Natural killer cell (primary cell): ENCODE results near the gene IKZF4. TPM values are rescaled to one million over a fixed set of nuclear protein-coding genes. Genes with fewer than 3 reads are reported as not detected.

Source experiments
- ATAC-seq, 3 donors: fragments of 150-1000 bp in 2 of 3; fragments of 200-7000 bp in 1 of 3; cut with Tn5 transposase; 1 replicate in 1 of 3; 2 replicates in 2 of 3; pipeline ENCODE4 v1.10.0; 2021; ENCODE audit warnings: mild to moderate bottlenecking in 2 of 3, moderate library complexity in 2 of 3
- DNase-seq, 2 donors: peaks; one replicate each; pipeline versions ENCODE4 v3.0.0 to v3.0.0-alpha.2; 2013 to 2021; ENCODE audit warnings: mixed read lengths in 1 of 2
- H3K27ac ChIP-seq: one replicate; pipeline ENCODE4 v1.5.1; 2013; ENCODE audit warnings: mild to moderate bottlenecking, low read length
- H3K27me3 ChIP-seq: one replicate; pipeline ENCODE4 v1.6.1; 2013; ENCODE audit warnings: low read length; ENCODE audit not compliant: control insufficient read depth, insufficient read depth
- H3K36me3 ChIP-seq: one replicate; pipeline ENCODE4 v1.6.1; 2013; ENCODE audit warnings: low read length; ENCODE audit not compliant: control insufficient read depth, insufficient read depth
- H3K4me1 ChIP-seq: one replicate; pipeline ENCODE4 v1.6.1; 2013; ENCODE audit warnings: low read length; ENCODE audit not compliant: control insufficient read depth, insufficient read depth
- H3K4me3 ChIP-seq: one replicate; pipeline ENCODE4 v1.5.1; 2013; ENCODE audit warnings: low read length
- H3K9me3 ChIP-seq: one replicate; pipeline ENCODE4 v1.6.1; 2013; ENCODE audit warnings: low read length; ENCODE audit not compliant: control insufficient read depth, insufficient read depth
- H3K27ac Mint-ChIP-seq, 2 donors: one replicate each; pipeline ENCODE4 v1.8.0; 2022; ENCODE audit warnings: mild to moderate bottlenecking in 2 of 2, mixed read lengths in 2 of 2, moderate library complexity in 1 of 2
- H3K27me3 Mint-ChIP-seq, 2 donors: one replicate each; pipeline ENCODE4 v1.8.0; 2022; ENCODE audit warnings: low read depth in 2 of 2, mixed read lengths in 2 of 2
- H3K36me3 Mint-ChIP-seq: one replicate; pipeline ENCODE4 v1.8.0; 2022; ENCODE audit warnings: mixed read lengths
- H3K4me1 Mint-ChIP-seq, 2 donors: one replicate each; pipeline ENCODE4 v1.8.0; 2022; ENCODE audit warnings: mixed read lengths in 2 of 2
- H3K4me3 Mint-ChIP-seq: one replicate; pipeline ENCODE4 v1.8.0; 2022; ENCODE audit warnings: mild to moderate bottlenecking, moderate library complexity, mixed read lengths
- H3K9me3 Mint-ChIP-seq, 2 donors: one replicate each; pipeline ENCODE4 v1.8.0; 2022; ENCODE audit warnings: mixed read lengths in 2 of 2
- CTCF ChIP-seq: fragments of 200-600 bp; IDR thresholded peaks from one replicate; pipeline ENCODE4 v1.8.0; 2022; ENCODE audit warnings: antibody characterized with exemption
- WGBS: methylation state at CpG from one replicate; pipeline ENCODE4 v1.1.7; 2013; ENCODE audit warnings: missing lambda C conversion rate; ENCODE audit not compliant: insufficient coverage; 5-methylcytosine and 5-hydroxymethylcytosine counted together
- intact Hi-C: fragments of 100-400 bp; cut with micrococcal nuclease; formaldehyde crosslinking; loops from one replicate; pipeline ENCODE4 v1.14.2; 2022
- total RNA-seq, 4 donors: library from RNA; stranded (reverse); fragments of 120-200 nt in 1 of 4; gene quantifications; one replicate each; pipeline versions ENCODE4 v1.2.3 to v1.2.4, GENCODE V29; 2013 to 2022

The IKZF4 gene
- total RNA-seq, 3 donors from 2014 or later (not counting 1 experiment from before 2014, with no cell fraction given) = 4.4 to 5.5 (median 5.5) TPM

DNA sequence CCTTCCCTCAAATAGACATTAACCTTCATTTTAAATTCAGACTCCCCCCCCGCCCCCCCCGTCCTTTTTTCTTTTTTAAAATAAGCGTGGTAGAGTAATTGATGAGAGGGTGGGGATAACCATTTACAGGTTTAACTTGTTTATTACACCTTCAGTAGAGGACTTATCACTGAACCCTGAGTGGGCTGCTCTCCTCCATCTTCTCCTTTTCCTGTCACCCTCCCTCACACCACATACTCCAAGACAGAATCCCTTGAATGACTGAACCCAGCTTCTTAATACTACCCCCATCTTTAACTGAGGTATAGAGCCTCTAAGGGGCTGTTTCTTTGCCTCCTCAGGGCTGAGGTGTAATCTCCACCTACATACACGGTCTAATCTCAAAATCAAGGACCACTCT lies 3.7 kb upstream of the IKZF4 start:
- H3K9me3 ChIP-seq = no peaks in the 10 kb centered on the region
- ATAC-seq = no peak
- peaks cover 9 to 14% of the 10 kb centered on the region in 2 donors for H3K4me1 Mint-ChIP-seq
- TF ChIP-seq CTCF = no peak
- H3K27me3 ChIP-seq = no peaks in the 10 kb centered on the region
- DNase-seq = no peak
- H3K27ac Mint-ChIP-seq = no peak overlapping the region
- H3K27ac ChIP-seq = no peak overlapping the region
- no peaks in the 10 kb centered on the region for H3K27me3 Mint-ChIP-seq
- no peak overlapping the region for H3K4me3 ChIP-seq
- peaks cover 17% of the 10 kb centered on the region for H3K4me1 ChIP-seq
- H3K9me3 Mint-ChIP-seq = no peaks in the 10 kb centered on the region
- no peak overlapping the region for H3K4me3 Mint-ChIP-seq
- intact Hi-C loops = no loop called here
- no CpG with 5 or more reads among the region's 4 CpGs for WGBS
- no peaks in the 10 kb centered on the region for H3K36me3 ChIP-seq
- no peaks in the 10 kb centered on the region for H3K36me3 Mint-ChIP-seq

DNA sequence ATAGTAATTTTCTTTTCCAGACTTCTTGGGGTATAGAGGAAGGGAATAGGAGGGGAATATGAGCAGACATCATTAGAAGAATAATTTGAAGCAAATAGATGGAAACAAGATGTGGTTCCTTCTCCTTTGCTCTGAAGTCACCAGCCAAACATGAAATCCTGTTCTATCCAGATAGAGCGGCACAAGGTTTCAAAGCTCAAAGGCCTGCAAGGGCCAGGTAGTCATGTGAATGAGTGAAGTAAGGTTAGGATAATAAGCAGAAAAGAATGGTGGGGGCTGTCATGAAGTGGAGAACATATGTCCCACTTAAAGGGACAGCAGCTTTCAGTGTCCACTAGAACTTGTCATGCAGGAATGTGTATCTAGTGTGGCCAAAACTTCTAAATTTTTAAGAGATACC lies 2.5 kb upstream of the IKZF4 start:
- no peak overlapping the region for H3K27ac ChIP-seq
- Mint-ChIP-seq H3K4me1 (peaks cover 9 to 16% of the 10 kb centered on the region in 2 donors), H3K36me3 (no peaks in the 10 kb centered on the region), H3K9me3 (no peaks in the 10 kb centered on the region), H3K4me3 (no peak overlapping the region), H3K27me3 (no peaks in the 10 kb centered on the region), H3K27ac (no peak overlapping the region)
- no peak for ATAC-seq
- H3K4me3 ChIP-seq = no peak overlapping the region
- no peaks in the 10 kb centered on the region for H3K36me3 ChIP-seq
- intact Hi-C loops = no loop called here
- WGBS = 100% methylated on average over 1 of the region's 1 CpG
- H3K27me3 ChIP-seq = no peaks in the 10 kb centered on the region
- no peaks in the 10 kb centered on the region for H3K9me3 ChIP-seq
- no peak for DNase-seq
- TF ChIP-seq CTCF = no peak
- H3K4me1 ChIP-seq = peaks cover 17% of the 10 kb centered on the region

DNA sequence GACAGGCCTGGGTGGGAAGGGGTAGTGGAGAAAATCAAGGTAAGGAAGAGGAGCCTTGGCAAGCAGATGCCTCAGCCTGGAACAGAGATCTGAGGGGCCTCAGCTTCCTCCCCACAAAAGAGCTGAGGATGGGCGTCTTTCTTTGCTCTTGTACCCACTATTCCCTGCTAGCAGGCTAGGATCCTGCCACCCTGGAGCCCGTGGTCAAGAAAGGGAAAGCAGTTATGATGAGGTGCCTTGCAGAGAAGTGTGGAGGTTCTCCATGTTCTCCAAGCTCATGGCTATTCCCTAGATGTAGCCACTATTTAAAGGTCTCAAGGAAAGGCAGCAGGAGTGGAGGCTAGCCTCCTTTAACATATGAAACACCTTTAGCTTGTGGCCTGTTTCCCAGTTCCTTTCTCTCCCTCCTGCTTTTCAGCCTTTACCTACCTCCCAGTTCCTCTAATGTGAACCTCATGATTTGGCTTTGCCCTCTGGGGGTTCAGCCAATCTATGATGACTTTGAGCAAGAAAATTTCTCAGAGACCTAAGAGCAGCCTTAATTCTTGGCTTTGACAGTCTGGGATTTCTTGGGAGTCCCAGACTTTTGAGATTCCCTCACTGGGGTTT lies 1.1 kb downstream of the IKZF4 start:
- WGBS = 54% methylated on average over 2 of the region's 2 CpGs
- Mint-ChIP-seq H3K27me3 (no peaks in the 10 kb centered on the region), H3K36me3 (no peaks in the 10 kb centered on the region), H3K4me1 (peaks cover 9 to 16% of the 10 kb centered on the region in 2 donors), H3K9me3 (no peaks in the 10 kb centered on the region), H3K4me3 (peak overlapping the region; percentile 53), H3K27ac (peak overlapping the region in 1 of 2 donors; percentile 76)
- TF ChIP-seq CTCF = no peak
- ATAC-seq (no peak), DNase-seq (peak in 1 of 2 donors; percentile 24)
- intact Hi-C loops = no loop called here
- Histone ChIP-seq H3K9me3 (no peaks in the 10 kb centered on the region), H3K4me3 (no peak overlapping the region), H3K27me3 (no peaks in the 10 kb centered on the region), H3K4me1 (peaks cover 17% of the 10 kb centered on the region), H3K36me3 (no peaks in the 10 kb centered on the region), H3K27ac (no peak overlapping the region)
